Measurements from ENCODE around the gene ADAMTSL5.

DNA sequence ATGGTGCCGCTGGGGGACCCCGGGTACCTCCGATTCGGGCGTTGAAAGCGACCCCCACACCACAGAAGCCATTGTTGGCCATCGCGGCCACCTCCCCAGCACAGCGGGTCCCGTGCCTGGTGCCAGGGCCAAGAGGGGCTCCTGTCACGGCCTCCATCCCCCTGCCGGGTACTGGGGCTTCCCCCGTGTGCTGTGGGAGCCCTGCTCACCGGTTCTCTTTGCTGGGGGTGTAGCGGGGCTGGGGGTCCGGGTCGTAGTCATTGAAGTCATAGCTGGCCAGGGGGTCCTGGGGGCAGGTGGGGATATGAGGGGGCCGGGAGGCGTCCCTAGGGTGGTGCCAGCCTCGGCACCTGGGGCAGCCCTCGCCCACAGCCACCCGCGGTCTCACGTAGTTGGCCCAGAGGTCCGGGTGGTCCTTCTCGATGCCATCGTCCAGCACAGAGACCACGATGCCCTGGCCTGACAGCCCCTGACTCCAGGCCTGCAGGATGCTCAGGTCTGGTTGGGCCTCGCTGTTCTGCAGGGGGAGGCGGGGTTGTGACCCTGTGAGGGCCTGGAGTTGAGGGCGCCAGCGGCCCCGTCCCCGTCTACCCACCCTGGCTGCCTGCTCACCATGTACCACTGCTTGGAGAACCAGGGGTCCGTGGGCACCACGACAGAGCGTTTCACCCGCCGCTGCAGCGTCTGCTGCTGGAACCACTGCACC, 25.1 kb downstream of the ADAMTSL5 start:
- TF ChIP-seq ZNF8 (CRISPR knock-in tag; IDR thresholded peaks at IDR 0.05) (no peak), ISL1 (CRISPR knock-in tag; IDR thresholded peaks at IDR 0.05) (no peak), ZFP3 (CRISPR knock-in tag; IDR thresholded peaks at IDR 0.05) (no peak), ARNTL (CRISPR knock-in tag; IDR thresholded peaks at IDR 0.05; ENCODE audit: borderline replicate concordance, low read depth) (no peak), ESRRG (CRISPR knock-in tag; IDR thresholded peaks at IDR 0.05) (no peak), RARB (CRISPR knock-in tag; IDR thresholded peaks at IDR 0.05) (no peak)
- TF ChIP-seq, protein P1, sequence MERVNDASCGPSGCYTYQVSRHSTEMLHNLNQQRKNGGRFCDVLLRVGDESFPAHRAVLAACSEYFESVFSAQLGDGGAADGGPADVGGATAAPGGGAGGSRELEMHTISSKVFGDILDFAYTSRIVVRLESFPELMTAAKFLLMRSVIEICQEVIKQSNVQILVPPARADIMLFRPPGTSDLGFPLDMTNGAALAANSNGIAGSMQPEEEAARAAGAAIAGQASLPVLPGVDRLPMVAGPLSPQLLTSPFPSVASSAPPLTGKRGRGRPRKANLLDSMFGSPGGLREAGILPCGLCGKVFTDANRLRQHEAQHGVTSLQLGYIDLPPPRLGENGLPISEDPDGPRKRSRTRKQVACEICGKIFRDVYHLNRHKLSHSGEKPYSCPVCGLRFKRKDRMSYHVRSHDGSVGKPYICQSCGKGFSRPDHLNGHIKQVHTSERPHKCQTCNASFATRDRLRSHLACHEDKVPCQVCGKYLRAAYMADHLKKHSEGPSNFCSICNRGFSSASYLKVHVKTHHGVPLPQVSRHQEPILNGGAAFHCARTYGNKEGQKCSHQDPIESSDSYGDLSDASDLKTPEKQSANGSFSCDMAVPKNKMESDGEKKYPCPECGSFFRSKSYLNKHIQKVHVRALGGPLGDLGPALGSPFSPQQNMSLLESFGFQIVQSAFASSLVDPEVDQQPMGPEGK (CRISPR knock-in tag; IDR thresholded peaks at IDR 0.05; ENCODE audit: borderline replicate concordance): no peak
- TF ChIP-seq, protein P2, sequence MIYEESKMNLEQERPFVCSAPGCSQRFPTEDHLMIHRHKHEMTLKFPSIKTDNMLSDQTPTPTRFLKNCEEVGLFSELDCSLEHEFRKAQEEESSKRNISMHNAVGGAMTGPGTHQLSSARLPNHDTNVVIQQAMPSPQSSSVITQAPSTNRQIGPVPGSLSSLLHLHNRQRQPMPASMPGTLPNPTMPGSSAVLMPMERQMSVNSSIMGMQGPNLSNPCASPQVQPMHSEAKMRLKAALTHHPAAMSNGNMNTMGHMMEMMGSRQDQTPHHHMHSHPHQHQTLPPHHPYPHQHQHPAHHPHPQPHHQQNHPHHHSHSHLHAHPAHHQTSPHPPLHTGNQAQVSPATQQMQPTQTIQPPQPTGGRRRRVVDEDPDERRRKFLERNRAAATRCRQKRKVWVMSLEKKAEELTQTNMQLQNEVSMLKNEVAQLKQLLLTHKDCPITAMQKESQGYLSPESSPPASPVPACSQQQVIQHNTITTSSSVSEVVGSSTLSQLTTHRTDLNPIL (CRISPR knock-in tag; IDR thresholded peaks at IDR 0.05; ENCODE audit: low read depth): no peak
